Measurements from ENCODE around the gene TANC2. TPM values are rescaled to one million over a fixed set of nuclear protein-coding genes. Genes with fewer than 3 reads are reported as not detected.

The TANC2 gene
- total RNA-seq, 4 donors from 2014 or later = 9.7 to 22.1 (median 14.2) TPM

DNA sequence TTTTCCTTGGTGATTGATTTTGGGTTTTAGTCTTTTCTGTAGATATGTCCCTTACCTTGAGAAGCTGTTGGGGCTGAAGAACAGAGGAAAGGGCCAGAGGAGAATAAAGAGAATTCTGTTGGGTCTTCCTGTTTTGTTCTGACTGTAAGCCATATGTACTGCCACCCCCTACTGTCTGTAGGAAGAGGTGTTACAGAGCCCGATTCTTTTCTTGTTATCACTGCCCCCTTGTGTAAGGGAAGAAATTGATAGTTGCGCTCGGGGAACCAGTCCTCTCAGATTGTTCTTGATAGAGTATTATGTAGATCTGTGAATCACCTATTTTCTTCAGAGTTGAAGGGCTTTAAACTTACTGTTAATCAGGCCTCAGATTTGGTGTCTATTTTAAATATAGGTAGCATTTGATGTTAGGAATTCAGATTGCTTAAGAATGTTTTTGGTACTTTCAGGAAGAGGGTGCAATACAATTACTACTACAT lies 2.4 kb downstream of the TANC2 start:
- WGBS, 2 donors (ENCODE audit: low coverage in 1 of 2) = 0% methylated on average over 3 of the region's 3 CpGs
- no peak overlapping the region for H3K27ac ChIP-seq
- H3K36me3 ChIP-seq = no peaks in the 10 kb centered on the region
- H3K9me3 ChIP-seq = no peaks in the 10 kb centered on the region
- TF ChIP-seq POLR2A (IDR thresholded peaks at IDR 0.05) (no peak), EP300 (IDR thresholded peaks at IDR 0.05; ENCODE audit: low read depth) (no peak), POLR2AphosphoS5 (IDR thresholded peaks at IDR 0.05) (no peak), CTCF (IDR thresholded peaks at IDR 0.05) (peak; percentile 71 to 92 (median 73))
- in situ Hi-C loops (cut with MboI; ENCODE audit: low pct_ligation_motif_present in 1 of 4, low pct_unique_long_range_greater_than_20kb in 1 of 4, low sequenced_read_pairs in 3 of 4) (loop anchor here in 2 of 4 donors (10.0 kb wide), 2 partner anchors 254 to 264 kb away; no protein-coding TSS in a partner anchor), intact Hi-C loops (cut with DNase I; ENCODE audit: low total_unique reads) (no loop called here)
- no peak overlapping the region for H3K4me3 ChIP-seq
- peaks cover 4% of the 10 kb centered on the region for H3K27me3 ChIP-seq
- peaks cover 10 to 27% (median 19%) of the 10 kb centered on the region in 4 donors for H3K4me1 ChIP-seq
- DNase-seq = peak; percentile 44

- Histone ChIP-seq H3K9me3 (no peaks in the 10 kb centered on the region), H3K4me1 (peaks cover 6 to 31% (median 17%) of the 10 kb centered on the region in 4 donors), H3K36me3 (no peaks in the 10 kb centered on the region), H3K27me3 (peaks cover 4% of the 10 kb centered on the region), H3K4me3 (no peak overlapping the region), H3K27ac (no peak overlapping the region)
- intact Hi-C loops (cut with DNase I; ENCODE audit: low total_unique reads) = loop anchor here (10.0 kb wide), 1 partner anchor 444 kb away; no protein-coding TSS in a partner anchor
- no peak for TF ChIP-seq CTCF (IDR thresholded peaks at IDR 0.05)
- no peak for TF ChIP-seq EP300 (IDR thresholded peaks at IDR 0.05; ENCODE audit: low read depth)
- in situ Hi-C loops (cut with MboI; ENCODE audit: low pct_ligation_motif_present in 1 of 4, low pct_unique_long_range_greater_than_20kb in 1 of 4, low sequenced_read_pairs in 3 of 4) = loop anchor here in 2 of 4 donors (10.0 kb wide), 1 partner anchor 266 kb away; no protein-coding TSS in a partner anchor
- no peak for DNase-seq
These were observed 4.6 kb downstream of the TANC2 start for GRCh38 chr17:62970610-62971009.

DNA sequence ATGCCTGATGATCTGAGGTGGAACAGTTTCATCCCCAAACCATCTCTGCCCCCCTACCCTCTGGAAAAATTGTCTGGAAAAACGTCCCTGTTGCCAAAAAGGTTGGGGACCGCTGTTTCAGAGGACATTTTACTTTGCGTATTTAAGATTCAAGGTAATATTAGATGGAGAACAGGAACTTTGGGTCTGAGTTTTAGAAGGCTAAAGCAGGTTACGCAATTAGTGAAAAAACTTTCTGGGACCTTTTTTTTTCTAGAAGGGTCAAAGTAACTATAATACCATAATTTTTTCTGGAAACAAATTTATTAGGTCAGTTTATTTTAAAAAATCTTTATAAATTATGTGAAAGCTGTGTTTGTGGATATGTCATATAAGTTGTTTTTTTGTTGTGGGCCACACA lies 5.8 kb downstream of the TANC2 start:
- 87 to 96% methylated on average over 4 of the region's 4 CpGs for WGBS, 2 donors (ENCODE audit: low coverage in 1 of 2)
- Histone ChIP-seq H3K27me3 (peaks cover 4% of the 10 kb centered on the region), H3K9me3 (no peaks in the 10 kb centered on the region), H3K4me3 (no peak overlapping the region), H3K27ac (no peak overlapping the region), H3K4me1 (peaks cover 6 to 28% (median 14%) of the 10 kb centered on the region in 4 donors), H3K36me3 (no peaks in the 10 kb centered on the region)
- intact Hi-C loops (cut with DNase I; ENCODE audit: low total_unique reads) (loop anchor here (10.0 kb wide), 1 partner anchor 443 kb away; no protein-coding TSS in a partner anchor), in situ Hi-C loops (cut with MboI; ENCODE audit: low pct_ligation_motif_present in 1 of 4, low pct_unique_long_range_greater_than_20kb in 1 of 4, low sequenced_read_pairs in 3 of 4) (loop anchor here in 2 of 4 donors (10.0 kb wide), 1 partner anchor 267 kb away; no protein-coding TSS in a partner anchor)
- DNase-seq = no peak
- TF ChIP-seq POLR2A (IDR thresholded peaks at IDR 0.05) (no peak), POLR2AphosphoS5 (IDR thresholded peaks at IDR 0.05) (no peak), CTCF (IDR thresholded peaks at IDR 0.05) (no peak), EP300 (IDR thresholded peaks at IDR 0.05; ENCODE audit: low read depth) (no peak)

GRCh38 chr17:62974788-62975187 lies 8.8 kb downstream of the TANC2 start:
- WGBS, 2 donors (ENCODE audit: low coverage in 1 of 2) = 56 to 64% methylated on average over 2 to 4 of the region's 4 CpGs
- TF ChIP-seq POLR2AphosphoS5 (IDR thresholded peaks at IDR 0.05) = no peak
- no peak for DNase-seq
- Histone ChIP-seq H3K27me3 (no peaks in the 10 kb centered on the region), H3K4me1 (peaks cover 0 to 10% (median 0%) of the 10 kb centered on the region in 4 donors), H3K36me3 (no peaks in the 10 kb centered on the region), H3K9me3 (no peaks in the 10 kb centered on the region), H3K27ac (no peak overlapping the region), H3K4me3 (no peak overlapping the region)
- intact Hi-C loops (cut with DNase I; ENCODE audit: low total_unique reads) = loop anchor here (10.0 kb wide), 1 partner anchor 440 kb away; no protein-coding TSS in a partner anchor
- in situ Hi-C loops (cut with MboI; ENCODE audit: low pct_ligation_motif_present in 1 of 4, low pct_unique_long_range_greater_than_20kb in 1 of 4, low sequenced_read_pairs in 3 of 4) = loop anchor here in 2 of 4 donors (10.0 to 25.0 kb wide), 2 partner anchors 270 to 438 kb away; no protein-coding TSS in a partner anchor

Data from transverse colon (tissue), 4 donors.